GM23248 (cell line): ENCODE measurements around the gene PROM1. TPM values are rescaled to one million over a fixed set of nuclear protein-coding genes. Genes with fewer than 3 reads are reported as not detected.
A peak's percentile ranks its signal among the peaks of the same experiment; 100 is the strongest.

ENCODE experiments used
- DNase-seq: peaks from one replicate; pipeline ENCODE4 v3.0.0-alpha.2; 2015
- H2AFZ ChIP-seq: fragments of 200-600 bp; sonication (generic); 2 replicates; pipeline ENCODE4 v1.6.1; 2016; ENCODE audit warnings: antibody characterized with exemption
- H3F3A ChIP-seq: fragments of 200-600 bp; sonication (generic); 2 replicates; pipeline ENCODE4 v1.6.1; 2016; ENCODE audit warnings: mild to moderate bottlenecking, antibody characterized with exemption, mixed run types; ENCODE audit not compliant: insufficient read depth
- H3K27ac ChIP-seq: fragments of 200-600 bp; sonication (generic); 2 replicates; pipeline ENCODE4 v1.5.1; 2016; ENCODE audit warnings: mild to moderate bottlenecking
- H3K27me3 ChIP-seq: fragments of 200-600 bp; sonication (generic); replicated peaks from 2 replicates; pipeline ENCODE4 v1.6.1; 2016; ENCODE audit warnings: mild to moderate bottlenecking; ENCODE audit not compliant: insufficient read depth
- H3K36me3 ChIP-seq: fragments of 200-600 bp; sonication (generic); 2 replicates; pipeline ENCODE4 v1.6.1; 2016; ENCODE audit warnings: low read depth, mild to moderate bottlenecking
- H3K4me1 ChIP-seq: fragments of 200-600 bp; sonication (generic); 2 replicates; pipeline ENCODE4 v1.6.1; 2016; ENCODE audit warnings: mild to moderate bottlenecking; ENCODE audit not compliant: insufficient read depth
- H3K4me2 ChIP-seq: fragments of 200-600 bp; sonication (generic); one replicate; pipeline ENCODE4 v1.6.1; 2016; ENCODE audit warnings: mild to moderate bottlenecking; ENCODE audit not compliant: unreplicated experiment
- H3K4me3 ChIP-seq: fragments of 200-600 bp; sonication (generic); 2 replicates; pipeline ENCODE4 v1.5.1; 2016; ENCODE audit warnings: mild to moderate bottlenecking
- H3K79me2 ChIP-seq: fragments of 200-600 bp; sonication (generic); 2 replicates; pipeline ENCODE4 v1.6.1; 2016; ENCODE audit warnings: mild to moderate bottlenecking; ENCODE audit not compliant: insufficient read depth
- H3K9ac ChIP-seq: fragments of 200-600 bp; sonication (generic); 2 replicates; pipeline ENCODE4 v1.6.1; 2016; ENCODE audit warnings: mild to moderate bottlenecking
- H3K9me2 ChIP-seq: fragments of 200-600 bp; sonication (generic); 2 replicates; pipeline ENCODE4 v1.6.1; 2016; ENCODE audit warnings: mixed run types, mild to moderate bottlenecking, moderate library complexity; ENCODE audit not compliant: insufficient read depth
- H3K9me3 ChIP-seq: fragments of 200-600 bp; sonication (generic); one replicate; pipeline ENCODE4 v1.6.1; 2017; ENCODE audit warnings: low read depth
- H4K20me1 ChIP-seq: fragments of 200-600 bp; sonication (generic); 2 replicates; pipeline ENCODE4 v1.6.0; 2016; ENCODE audit not compliant: insufficient read depth
- EZH2 ChIP-seq: fragments of 200-600 bp; sonication (generic); IDR thresholded peaks from 2 replicates; pipeline ENCODE4 v1.6.1; 2018; ENCODE audit warnings: antibody characterized with exemption, mild to moderate bottlenecking; ENCODE audit not compliant: insufficient read depth, poor library complexity, severe bottlenecking
- EZH2phosphoT487 ChIP-seq: fragments of 200-600 bp; sonication (generic); IDR thresholded peaks from 2 replicates; pipeline ENCODE4 v1.6.1; 2018; ENCODE audit warnings: antibody characterized with exemption, moderate library complexity, mild to moderate bottlenecking, low read depth; ENCODE audit not compliant: insufficient read depth
- WGBS, 2 experiments: methylation state at CpG; one replicate each; pipeline ENCODE4 v1.1.6; 2015 to 2017; ENCODE audit warnings: low lambda C conversion rate in 2 of 2, low coverage in 1 of 2; ENCODE audit errors: missing lambda C conversion rate in 2 of 2; 5-methylcytosine and 5-hydroxymethylcytosine counted together
- in situ Hi-C: fragments of 300-500 bp; cut with MboI; formaldehyde crosslinking; loops from 2 replicates; pipeline ENCODE4 v1.15.0; 2020
- polyA plus RNA-seq: library from polyadenylated mRNA; unstranded; fragments of >200 nt; fragmentation: Nextera tagmentation; extraction: Ambion mirVana; gene quantifications from 2 replicates; pipeline ENCODE4 v1.2.1, GENCODE V29; 2016
- total RNA-seq: library from RNA; depleted of rRNA; stranded (reverse); fragments of >200 nt; shearing (Covaris generic); gene quantifications from 2 replicates; pipeline ENCODE4 v1.2.3, GENCODE V29; 2014; rRNA removed

Gene PROM1
- total and polyA plus RNA-seq, 2 experiments from 2014 or later = not detected

GRCh38 chr4:15921592-15921932, 162.3 kb downstream of the PROM1 start:
- Histone ChIP-seq H3K4me2 (no peak overlapping the region), H3K4me1 (peaks cover 17% of the 10 kb centered on the region), H3K9me2 (no peaks in the 10 kb centered on the region), H3K79me2 (no peaks in the 10 kb centered on the region), H3F3A (peaks cover 17% of the 10 kb centered on the region), H3K4me3 (no peak overlapping the region), H4K20me1 (no peaks in the 10 kb centered on the region), H3K9ac (no peak overlapping the region), H3K27me3 (no peaks in the 10 kb centered on the region), H3K36me3 (no peaks in the 10 kb centered on the region), H3K27ac (no peak overlapping the region), H3K9me3 (no peaks in the 10 kb centered on the region), H2AFZ (no peak overlapping the region)
- 96 to 100% methylated on average over 1 of the region's 1 CpG for WGBS, 2 experiments
- no peak for TF ChIP-seq EZH2phosphoT487
- TF ChIP-seq EZH2 = no peak
- no peak for DNase-seq
- in situ Hi-C loops = no loop called here

GRCh38 chr4:15920723-15921591, 162.9 kb downstream of the PROM1 start:
- in situ Hi-C loops = no loop called here
- H3K4me2 ChIP-seq = peak overlapping the region; percentile 53
- WGBS, 2 experiments = 16 to 20% methylated on average over 4 of the region's 4 CpGs
- H3K4me3 ChIP-seq = peak overlapping the region; percentile 15; the same call in 1 of the 2 replicates
- no peaks in the 10 kb centered on the region for H3K9me2 ChIP-seq
- H3K4me1 ChIP-seq = peaks cover 17% of the 10 kb centered on the region
- H3K9me3 ChIP-seq = no peaks in the 10 kb centered on the region
- H3K9ac ChIP-seq = no peak overlapping the region
- peak; percentile 94 for DNase-seq
- H3K79me2 ChIP-seq = no peaks in the 10 kb centered on the region
- H3K27me3 ChIP-seq = no peaks in the 10 kb centered on the region
- peak overlapping the region; percentile 63 for H3K27ac ChIP-seq
- H3F3A ChIP-seq = peaks cover 17% of the 10 kb centered on the region
- no peak for TF ChIP-seq EZH2phosphoT487
- no peak for TF ChIP-seq EZH2
- no peaks in the 10 kb centered on the region for H3K36me3 ChIP-seq
- peak overlapping the region; percentile 1; the same call in 1 of the 2 replicates for H2AFZ ChIP-seq
- H4K20me1 ChIP-seq = no peaks in the 10 kb centered on the region

- Histone ChIP-seq H3K4me1 (peaks cover 27% of the 10 kb centered on the region), H3K9ac (no peak overlapping the region), H3K4me3 (no peak overlapping the region), H3F3A (peaks cover 22% of the 10 kb centered on the region), H3K9me2 (no peaks in the 10 kb centered on the region), H3K27ac (no peak overlapping the region), H3K36me3 (no peaks in the 10 kb centered on the region), H2AFZ (no peak overlapping the region), H4K20me1 (no peaks in the 10 kb centered on the region), H3K27me3 (no peaks in the 10 kb centered on the region), H3K4me2 (no peak overlapping the region), H3K79me2 (no peaks in the 10 kb centered on the region), H3K9me3 (no peaks in the 10 kb centered on the region)
- 59 to 69% methylated on average over 4 of the region's 4 CpGs for WGBS, 2 experiments
- DNase-seq = no peak
- in situ Hi-C loops = no loop called here
- TF ChIP-seq EZH2 = no peak
- no peak for TF ChIP-seq EZH2phosphoT487
Observed at GRCh38 chr4:15918484-15919129, 165.2 kb downstream of the PROM1 start.

Other genes with a start within 250 kb of the PROM1 start
- gene FGFBP1, start 145.3 kb downstream of the PROM1 start, total RNA-seq = not detected in 2 replicates
- not detected in 2 replicates for gene FGFBP1, start 145.3 kb downstream of the PROM1 start, polyA plus RNA-seq
- not detected in 2 replicates for gene FGFBP2, start 120.8 kb downstream of the PROM1 start, total RNA-seq
- gene FGFBP2, start 120.8 kb downstream of the PROM1 start, polyA plus RNA-seq = not detected in 2 replicates
- gene TAPT1, start 142.4 kb upstream of the PROM1 start, total RNA-seq = 13.2 and 16.8 TPM in 2 replicates
- 7.8 and 9.7 TPM in 2 replicates for gene TAPT1, start 142.4 kb upstream of the PROM1 start, polyA plus RNA-seq